HG03571 (cell line): ENCODE measurements around the gene HEATR3.
A peak's percentile ranks its signal among the peaks of the same experiment; 100 is the strongest.

Experiments used
- ATAC-seq: cut with Tn5 transposase; IDR thresholded peaks from one replicate; pipeline ENCODE4 v1.9.1; 2021; ENCODE audit not compliant: unreplicated experiment

HEATR3 gene, protein sequence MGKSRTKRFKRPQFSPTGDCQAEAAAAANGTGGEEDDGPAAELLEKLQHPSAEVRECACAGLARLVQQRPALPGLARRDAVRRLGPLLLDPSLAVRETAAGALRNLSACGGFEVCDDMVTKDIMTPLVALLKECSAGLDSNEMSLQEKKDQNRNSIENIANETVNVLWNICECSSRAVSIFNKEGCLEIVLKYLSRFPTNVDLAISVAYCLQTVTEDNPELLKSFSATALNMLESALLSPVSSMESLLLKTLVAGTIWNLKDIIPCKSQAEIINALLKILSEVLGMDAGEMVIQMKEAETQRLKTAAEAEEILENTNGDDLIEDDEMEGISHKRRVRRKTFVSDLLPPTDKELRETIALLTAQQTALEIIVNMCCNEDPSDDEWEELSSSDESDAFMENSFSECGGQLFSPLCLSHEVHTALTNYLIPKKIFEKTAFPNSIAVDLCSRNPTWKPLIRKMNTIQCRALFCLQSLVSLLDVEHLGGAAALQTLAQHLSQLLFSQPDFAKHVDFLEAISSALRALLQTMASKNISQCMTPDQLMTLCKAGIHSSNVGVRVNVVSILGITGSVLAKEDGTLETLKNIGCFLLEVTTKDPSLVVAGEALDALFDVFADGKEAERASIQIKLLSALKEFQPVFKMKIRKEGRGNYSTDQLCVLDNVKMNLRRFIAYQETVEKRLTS

DNA sequence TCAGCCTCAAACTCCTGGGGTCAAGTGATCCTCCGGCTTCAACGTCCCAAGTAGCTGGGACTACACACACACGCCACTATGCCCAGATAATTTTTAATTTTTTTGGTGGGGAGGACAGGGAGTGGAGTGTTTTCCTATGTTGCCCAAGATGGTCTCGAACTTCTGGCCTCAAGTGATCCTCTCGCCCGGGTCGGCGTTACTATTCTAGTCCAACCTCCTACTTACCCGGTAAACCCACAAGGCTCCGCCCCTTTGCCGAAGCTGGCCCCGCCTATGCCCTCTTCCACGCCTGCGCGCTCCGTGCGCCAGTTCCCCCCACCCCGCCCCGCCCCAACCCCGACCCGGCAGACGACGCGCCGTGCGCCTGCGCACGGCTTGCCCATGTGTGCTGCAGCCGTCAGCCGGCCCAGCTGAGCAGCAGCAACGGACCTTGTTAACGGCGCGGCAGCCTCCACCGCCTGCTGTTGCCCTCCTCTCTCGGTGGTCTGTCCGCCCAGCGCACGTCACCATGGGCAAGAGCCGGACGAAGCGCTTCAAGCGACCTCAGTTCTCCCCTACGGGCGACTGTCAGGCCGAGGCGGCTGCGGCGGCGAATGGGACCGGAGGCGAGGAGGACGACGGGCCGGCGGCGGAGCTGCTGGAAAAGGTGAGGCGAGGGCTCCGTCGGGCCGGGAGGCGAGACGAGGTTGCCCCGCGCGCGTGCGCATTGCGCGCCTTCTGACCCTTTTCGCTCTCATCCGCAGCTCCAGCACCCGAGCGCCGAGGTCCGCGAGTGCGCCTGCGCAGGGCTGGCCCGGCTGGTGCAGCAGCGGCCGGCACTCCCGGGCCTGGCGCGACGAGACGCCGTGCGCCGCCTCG, at the start of gene HEATR3:
TSS of gene HEATR3 (plus strand) at position 347 of the 858 bp plus-strand sequence. CDS start at position 509, 162 bp downstream.
- peak; percentile 81 for ATAC-seq

DNA sequence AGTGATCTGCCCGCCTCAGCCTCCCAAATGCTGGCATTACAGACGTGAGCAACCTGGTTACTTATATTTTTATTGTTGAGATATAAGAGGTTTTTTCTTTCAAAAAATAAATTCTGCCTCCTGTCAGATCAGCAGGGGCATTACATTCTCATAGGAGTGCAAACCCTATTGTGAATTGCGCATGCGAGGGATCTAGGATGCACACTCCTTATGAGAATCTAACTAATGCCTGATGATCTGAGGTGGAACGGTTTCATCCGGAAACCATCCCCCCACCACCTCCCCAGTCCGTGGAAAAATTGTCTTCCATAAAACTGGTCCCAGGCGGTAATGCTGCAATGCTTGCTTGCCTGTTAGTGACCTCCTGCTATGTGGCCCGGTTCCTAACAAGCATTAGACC, 48.2 kb upstream of the HEATR3 start:
- ATAC-seq: no peak

DNA sequence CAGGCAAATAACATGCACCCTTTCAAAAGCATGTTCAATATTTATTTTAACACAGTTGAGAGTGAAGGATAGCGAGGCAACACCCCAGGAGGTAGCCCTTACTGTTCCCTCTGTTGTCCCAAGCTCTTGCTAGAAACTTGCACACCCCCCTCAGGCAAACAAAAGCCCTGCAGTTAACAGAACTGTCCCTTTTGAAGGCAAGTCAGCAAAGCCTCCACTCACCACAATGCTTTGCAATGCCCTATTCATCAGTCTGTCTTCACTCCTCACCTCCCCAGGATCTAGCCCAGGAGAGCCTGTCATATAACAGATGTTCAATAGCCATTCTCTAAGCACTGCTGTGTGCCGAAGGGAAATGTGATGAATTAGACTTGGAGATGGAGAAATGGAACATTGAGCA, 44.2 kb upstream of the HEATR3 start:
- ATAC-seq: no peak

DNA sequence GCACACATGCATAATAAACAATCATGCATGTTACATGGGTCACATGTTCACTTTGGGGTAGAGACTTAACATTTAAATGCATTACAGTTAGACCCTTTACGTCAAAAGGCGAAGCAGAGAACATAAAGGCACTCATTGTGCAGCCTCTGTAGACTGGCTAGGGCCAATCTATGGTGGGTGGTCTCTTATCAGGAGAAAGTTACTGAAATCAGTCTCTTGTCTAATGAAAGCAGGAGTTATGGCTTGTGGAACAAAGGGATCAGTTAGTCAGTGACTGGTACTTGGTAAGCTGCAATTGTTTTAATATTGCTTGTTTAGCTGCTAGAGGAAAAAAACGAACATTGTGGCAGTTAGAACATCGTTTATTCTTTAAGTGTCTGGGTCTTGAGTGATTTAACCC, 42.1 kb upstream of the HEATR3 start:
- ATAC-seq: no peak

DNA sequence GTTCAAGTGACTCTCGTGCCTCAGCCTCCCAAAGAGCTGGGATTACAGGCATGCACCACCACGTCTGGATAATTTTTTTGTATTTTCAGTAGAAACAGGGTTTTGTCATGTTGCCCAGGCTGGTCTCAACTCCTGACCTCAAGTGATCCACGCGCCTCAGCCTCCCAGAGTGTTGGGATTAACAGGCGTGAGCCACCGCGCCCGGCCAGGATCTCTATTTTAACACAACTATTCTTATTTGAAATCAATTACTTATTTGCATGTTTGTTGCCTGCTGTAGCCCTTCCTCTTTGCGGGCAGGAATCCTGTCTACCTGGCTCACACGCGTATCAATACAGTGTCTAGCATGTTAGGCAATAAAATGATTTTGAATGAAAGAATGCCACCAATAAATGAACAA, 41.6 kb upstream of the HEATR3 start:
- ATAC-seq: no peak

DNA sequence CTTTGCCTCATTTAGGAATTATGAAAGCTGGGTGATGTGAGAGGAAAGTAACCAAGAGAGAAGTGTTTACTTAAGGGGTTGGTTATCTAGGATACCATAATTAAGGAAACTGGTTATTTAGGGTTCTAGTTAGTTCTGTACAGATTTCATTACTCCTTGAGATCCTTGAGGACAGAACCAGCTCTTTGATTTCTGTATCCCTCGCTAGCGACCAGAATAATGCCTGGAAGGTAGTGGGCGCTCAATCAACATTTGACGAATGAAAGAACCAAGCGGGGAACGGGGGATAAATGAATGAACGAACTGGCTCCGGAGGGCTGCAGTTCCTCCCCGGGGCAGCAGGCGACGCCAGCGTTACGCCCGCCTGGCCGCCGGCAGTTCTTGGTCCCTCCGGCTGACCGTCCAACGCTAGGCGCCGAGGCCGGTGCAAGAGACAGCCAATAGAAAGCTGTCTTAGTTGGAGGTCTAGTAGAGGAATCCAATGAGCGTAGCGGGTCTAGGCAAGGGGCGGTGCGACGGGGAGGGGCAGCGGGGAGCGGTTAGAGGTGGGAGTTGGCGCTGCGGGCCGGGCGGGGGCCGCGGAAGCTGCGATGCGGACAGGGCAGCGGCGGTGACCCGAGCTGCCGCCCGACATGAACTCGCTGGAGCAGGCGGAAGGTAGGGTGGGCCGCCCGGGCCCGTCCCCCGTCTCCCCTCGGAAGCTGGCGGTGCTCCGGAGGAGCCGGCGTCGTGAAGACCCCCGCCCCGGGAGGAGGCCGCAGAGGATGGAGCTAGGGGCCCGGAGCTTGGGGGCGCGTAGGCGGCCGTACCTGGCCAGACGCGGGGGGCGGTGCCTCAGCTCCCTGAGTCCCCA, 40.9 kb upstream of the HEATR3 start, which contains the start of gene CNEP1R1:
TSS of gene CNEP1R1 (plus strand) at position 542 of the 853 bp plus-strand sequence. CDS start at position 633, 91 bp downstream.
- peak; percentile 99 for ATAC-seq

DNA sequence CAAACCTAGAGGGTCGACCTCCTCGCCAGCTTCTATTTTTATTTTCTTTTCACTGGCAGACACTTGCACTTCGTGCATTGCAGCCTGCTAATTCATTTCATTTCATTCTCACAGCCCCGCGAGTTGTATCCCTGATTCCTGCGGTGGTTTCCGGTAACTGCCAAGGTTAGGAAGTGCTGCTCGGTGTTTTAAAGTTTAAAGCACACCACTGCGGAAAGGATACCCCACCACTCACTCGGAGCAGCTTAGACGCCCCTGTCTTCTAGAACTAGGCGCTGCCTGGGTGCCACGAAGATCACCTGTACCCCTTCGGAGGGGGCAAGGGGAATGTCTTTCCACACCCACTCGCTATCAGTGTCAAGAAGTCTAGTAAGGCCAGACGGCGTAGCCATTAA, 40.2 kb upstream of the HEATR3 start:
- no peak for ATAC-seq

DNA sequence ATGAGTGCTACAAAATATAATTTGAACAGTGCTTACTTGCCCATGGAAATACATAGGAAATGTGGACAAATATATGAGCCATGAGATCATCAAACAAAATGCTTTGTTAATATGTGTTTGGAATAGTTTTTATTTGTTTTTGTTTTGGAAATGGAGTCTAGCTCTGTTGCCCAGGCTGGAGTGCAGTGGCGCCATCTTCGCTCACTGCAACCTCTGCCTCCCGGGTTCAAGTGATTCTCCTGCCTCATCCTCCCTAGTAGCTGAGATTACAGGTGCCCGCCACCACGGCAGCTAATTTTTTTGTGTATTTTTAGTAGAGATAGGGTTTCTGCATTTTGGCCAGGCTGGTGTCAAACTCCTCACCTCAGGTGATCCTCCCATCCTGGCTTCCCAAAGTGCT, 37.9 kb upstream of the HEATR3 start:
- ATAC-seq: no peak

DNA sequence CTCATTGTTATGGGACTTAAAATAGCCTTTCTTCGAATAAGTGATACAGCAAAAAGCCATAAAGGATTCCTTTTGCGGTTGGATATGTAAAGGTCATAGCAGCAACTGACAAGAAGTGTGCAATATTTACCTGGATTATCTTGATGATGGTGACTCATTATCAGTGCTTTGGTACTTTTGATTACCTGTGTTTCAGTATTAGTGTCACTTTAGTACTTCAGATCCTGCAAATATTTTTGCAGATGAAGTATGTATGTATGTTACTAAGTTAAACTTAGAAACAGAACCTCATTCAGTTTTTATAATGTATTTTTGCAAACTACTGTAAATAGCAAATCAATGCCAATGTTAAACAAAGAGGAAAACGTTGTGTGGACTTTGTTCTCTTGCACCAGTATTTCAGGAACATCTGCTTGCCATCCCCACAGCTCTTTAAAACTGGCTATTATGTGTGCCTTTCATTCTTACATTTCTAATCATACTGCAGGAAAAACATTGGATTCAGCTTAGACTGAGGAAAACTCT, 30.2 kb upstream of the HEATR3 start:
- ATAC-seq: no peak

DNA sequence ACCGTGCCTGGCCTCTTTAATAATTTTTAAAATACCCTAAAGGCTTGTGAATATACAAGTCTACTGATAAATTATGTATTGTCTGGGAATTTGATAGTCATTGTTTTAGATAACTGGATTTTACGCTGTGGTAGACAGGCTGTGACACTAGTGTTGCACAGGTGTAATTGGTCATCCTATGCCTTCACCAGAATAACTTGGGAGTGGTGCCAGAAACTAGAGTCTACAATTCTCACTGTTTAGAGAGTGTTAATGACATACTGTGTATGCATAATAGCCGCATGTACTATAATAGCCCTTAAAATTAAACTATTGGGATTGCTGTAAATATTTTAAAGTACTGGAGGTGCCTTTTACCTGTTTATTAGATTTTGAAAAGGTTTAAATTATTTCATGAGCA, 29.3 kb upstream of the HEATR3 start:
- no peak for ATAC-seq

DNA sequence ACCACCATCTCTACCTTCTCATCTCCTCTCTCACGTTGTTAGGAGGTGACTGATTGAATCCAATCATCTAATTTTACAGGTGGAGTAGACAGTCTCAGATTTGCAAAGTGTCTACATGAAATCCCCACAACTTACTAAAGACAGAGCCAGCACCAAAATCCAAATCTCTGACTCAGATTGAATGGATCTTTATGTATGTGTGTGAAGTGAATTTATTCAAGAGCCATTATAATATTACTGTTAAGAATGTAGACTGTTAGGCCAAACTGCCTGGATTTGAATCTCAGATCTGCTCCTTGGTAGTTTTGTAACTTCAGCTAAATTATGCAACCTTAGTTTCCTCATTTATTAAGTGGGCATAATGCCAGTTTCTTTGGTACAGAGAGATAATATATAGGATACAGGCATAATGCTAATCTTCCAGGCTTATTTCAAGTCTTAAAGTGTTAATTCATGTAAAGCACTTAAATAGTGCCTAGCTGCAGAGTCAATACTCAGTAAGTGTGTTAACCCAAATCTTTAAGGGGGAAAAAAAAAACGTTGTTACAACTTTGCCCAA, 28.0 kb upstream of the HEATR3 start:
- no peak for ATAC-seq

DNA sequence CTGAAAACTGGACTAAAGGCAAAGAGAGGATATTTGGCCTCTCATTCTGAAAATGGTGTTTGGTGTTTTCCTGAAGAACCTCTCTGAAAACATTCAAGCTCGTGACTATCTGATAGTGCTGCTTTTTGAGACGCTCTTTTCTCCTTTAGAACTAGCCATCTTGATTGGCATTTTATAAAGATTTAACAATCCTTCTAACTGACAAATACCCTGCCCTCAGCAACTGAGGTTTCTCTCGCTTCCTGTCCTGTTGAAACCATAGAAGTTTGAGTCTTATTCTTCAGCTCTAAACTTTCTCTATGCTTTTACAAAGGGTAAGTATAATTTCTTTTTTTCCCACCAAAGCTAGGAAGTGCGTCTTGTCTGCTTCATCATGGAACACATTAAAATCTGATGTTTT, 27.5 kb upstream of the HEATR3 start:
- ATAC-seq: no peak

DNA sequence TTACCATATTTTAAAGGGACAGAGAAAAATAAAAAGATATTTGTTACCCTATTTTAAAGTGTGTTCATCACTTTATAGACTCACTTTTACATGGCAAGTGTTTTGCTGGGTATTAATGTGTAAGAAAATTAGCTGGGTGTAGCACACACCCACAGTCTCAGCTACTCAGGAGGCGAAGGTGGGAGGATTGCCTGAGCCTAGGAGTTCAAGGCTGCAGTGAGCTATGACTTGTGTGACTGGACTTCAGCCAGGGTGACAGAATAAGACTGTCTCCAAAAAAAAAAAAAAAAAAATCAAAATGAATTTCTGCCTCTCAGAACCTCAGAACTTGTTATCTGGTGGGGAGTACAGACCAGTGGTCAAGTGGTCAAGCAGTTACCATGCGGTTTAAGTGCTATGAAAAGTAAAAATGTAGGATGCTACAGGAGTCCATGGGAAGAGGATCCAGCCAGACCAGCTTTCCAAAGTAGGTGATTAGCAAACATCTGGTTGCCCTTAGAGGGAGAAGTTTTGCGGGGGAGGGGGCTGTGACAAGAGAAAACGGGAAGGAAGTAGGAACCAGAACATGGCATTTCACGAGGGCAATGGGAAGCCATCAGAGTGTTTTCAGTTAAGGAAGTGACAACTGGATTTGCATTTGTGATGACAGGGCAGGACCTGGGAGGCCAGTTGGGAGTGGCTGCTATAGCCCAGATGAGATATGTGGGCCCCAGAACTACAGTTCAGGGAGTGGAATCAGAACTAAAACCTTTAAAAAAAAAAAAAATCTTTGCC, 26.8 kb upstream of the HEATR3 start:
- no peak for ATAC-seq

DNA sequence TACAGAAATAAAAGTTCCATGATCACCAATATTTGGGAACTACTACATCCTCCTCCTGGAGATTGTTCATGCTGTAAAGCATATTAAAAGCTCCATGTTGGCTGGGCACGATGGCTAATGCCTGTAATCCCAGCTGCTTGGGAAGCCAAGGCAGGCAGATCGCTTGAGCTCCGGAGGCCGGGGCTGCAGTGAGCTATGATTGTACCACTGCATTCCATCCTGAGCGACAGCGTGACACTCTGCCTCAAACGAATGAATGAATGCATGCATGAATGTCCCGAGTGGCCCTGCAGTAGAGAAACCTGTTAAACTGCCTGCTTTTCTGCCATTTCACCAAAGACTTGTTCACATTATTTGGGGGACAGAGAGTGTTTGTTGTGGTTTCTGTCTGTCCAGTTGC, 25.8 kb upstream of the HEATR3 start:
- no peak for ATAC-seq

DNA sequence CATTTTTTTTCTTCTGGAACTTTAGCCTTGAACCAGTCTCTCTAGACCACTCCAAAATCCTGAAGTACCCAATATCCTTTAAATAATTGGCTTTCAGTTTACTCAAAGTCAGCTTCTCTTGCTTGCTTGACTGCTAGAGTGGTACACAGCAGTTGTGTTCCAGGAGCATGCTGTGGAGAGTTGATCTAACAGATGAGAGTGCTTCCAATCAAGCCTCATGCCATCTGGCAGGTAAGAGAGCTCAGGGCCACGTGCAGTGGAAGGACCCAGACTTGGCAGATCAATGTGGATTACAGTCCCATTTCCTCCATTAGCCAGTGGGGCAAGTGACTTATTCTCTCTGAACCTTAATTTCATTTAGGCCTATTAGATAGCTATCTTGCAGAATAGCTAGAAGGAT, 25.1 kb upstream of the HEATR3 start:
- no peak for ATAC-seq

DNA sequence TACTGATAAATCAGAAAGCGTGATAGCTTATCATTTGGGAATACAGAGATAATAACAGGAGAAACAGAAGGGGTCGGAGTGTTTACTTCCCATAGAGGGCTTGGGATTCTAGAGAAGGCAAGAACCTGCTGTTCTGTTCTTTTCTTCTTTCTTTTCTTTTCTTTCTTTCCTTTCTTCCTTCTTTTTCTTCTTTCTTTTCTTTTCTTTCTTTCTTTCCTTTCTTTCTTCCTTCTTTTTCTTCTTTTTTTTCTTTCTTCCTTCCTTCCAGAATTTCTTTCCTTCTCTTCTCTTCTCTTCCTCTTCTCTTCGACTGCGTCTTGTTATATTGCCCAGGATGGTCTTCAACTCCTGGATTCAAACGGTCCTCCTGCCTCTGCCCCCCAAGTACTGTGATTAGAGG, 22.4 kb upstream of the HEATR3 start:
- ATAC-seq: no peak

DNA sequence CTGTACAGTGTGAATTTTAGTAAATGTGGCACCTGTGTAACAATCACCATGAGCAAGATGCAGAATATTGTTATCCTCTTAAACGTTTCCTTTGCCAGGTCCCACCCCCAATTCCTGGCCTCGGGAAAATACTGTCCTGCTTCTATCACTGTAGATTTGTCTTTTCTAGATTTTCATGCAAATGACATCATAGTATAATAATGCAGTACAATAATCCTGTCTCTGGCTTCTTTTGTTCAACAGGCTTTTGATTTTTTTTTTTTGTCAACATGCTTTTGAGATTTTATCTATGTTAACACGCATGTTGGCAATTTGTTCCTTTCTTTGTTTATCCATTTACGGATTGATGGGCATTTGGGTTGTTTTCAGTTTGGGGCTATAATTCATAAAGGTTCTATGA, 20.4 kb upstream of the HEATR3 start:
- no peak for ATAC-seq

DNA sequence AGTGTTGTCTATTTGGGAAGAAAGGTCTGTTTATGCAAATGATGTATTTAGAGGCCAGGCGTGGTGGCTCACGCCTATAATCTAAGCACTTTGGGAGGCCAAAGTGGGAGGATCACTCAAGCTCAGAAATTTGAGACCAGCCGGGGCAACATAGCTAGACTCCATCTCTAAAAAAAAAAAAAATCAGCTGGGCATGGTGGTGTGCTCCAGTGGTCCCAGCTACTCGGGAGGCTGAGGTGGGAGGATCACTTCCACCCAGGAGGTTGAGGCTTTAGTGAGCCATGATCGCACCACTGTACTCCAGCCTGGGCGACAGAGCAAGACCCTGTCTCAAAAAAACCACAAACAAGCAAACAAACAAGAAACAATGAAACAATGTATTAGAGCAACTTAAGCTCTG, 18.9 kb upstream of the HEATR3 start:
- no peak for ATAC-seq

DNA sequence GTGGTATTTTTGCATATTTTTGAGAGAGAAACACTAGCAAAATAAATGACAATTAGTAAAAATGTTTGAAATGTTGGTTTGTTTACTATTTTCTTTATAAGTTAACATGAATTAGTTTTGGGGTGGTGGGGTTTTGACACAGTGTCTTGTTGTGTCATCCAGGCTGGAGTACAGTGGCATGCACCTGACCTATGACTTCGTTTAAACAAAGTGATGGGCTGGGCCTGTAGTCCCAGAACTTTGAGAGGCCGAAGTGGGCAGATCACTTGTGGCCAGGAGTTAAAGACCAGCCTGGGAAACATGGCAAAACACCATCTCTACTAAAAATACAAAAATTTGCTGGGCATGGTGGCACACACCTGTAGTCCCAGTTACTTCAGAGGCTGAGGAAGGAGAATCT, 17.9 kb upstream of the HEATR3 start:
- ATAC-seq: no peak
